GM10847 (cell line): ENCODE measurements around the gene ARHGAP32.

Experiments
- POLR2A ChIP-seq: IDR thresholded peaks from 2 replicates; pipeline ENCODE4 v1.6.1; 2011; ENCODE audit not compliant: insufficient read length; ENCODE audit errors: extremely low read depth

The ARHGAP32 gene

DNA sequence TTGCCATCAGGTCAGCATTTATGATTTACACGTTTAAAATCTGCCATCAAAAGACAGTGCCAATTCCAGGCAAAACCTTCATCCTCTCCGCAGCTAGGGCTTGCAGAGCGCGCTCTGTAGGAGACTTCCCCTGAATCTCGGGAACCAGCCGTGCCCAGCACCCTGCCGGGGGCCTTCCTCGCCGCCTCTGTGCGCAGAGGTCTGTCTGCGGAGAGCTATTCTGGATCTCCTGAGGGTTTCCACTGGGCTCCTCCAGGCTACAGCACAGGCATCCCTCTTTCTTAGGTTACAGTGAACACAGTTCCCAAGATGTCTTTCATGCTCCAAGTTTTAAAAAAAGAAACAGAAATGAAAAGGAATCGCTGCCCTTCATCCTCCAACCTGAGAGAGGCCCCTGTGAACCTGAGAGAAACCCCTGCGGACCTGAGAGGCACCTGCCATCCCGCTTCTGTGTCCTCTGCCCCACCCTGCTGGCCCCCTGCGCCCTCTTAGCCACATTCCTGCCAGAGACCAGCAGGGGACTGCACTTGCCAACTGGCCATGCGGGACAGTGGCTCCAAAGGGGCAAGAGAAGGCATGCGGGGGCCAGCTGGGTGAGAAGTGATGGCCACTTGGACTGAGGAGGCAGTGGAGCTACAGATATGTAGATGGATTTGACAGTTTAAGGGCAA, 265.6 kb downstream of the ARHGAP32 start:
- no peak for TF ChIP-seq POLR2A

DNA sequence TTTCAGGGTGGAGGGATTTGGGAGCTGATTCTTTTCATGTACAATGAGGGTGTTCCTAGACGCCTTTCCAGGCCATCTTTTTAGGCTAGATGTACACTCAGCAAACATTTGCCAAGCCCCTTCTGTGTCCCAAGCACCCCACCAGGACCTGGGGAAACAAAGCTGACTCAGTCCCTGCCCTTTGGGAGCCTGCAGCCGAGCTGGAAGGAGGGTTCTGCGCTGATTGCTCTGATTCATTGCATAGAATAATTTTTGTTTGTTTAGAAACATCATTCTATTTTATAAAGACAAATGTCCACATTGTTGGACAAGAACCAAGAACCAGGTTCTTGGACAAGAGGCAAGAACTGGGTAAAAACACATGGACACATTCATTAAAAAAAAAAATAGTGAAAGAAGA, 266.1 kb downstream of the ARHGAP32 start:
- TF ChIP-seq POLR2A = no peak

DNA sequence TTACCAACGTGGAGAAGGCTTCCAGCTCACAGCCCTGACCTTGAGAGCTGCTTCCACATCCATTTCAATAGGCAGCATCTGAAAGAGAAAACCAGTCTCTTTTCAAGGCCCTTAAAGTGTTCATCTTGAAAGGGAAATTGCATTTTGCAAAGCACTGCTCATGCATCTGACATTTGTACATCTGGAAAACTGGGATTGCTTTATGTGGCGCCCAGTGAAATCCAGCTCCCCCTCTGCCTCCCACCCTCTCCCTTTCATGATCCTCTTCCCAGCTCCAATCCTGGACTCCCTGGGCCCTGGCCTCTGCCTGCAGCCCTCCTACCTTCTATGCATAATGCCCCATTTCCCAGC, 266.9 kb downstream of the ARHGAP32 start:
- no peak for TF ChIP-seq POLR2A

DNA sequence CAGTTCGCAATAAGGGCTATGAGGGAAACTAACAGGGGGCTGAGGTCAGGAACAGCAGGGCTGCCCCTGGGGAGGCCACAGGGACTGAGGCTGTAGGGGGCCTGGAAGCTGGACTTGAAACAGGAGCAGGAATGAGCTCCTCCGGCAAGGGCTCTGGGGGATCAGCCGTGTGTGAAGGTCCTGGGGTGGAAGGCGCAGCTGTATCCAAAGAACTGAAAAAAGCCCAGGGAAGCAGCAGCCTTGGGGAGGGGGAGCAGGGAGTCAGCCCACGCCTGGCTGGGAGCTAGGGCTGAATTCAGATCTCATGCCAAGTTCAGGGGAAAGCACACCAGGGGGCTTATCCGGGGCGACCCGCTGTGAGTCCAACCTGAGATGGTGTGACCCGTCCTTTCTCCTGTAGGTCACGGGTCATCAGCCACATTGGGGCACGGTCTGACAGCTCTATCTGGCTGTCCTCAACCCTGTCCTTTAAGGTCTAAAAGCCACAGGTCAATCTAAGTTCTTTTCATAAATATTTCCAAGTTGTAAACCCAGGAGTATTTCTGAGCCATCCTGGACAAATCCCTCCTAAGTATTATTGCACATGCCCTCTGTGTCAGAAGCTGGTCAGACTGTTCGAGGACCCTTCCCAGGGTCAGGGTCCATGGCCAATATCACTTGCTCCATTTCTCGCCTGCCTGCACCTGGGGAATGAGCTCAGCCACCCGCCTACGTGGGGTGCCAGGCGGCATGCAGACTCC, 267.4 kb downstream of the ARHGAP32 start:
- no peak for TF ChIP-seq POLR2A

DNA sequence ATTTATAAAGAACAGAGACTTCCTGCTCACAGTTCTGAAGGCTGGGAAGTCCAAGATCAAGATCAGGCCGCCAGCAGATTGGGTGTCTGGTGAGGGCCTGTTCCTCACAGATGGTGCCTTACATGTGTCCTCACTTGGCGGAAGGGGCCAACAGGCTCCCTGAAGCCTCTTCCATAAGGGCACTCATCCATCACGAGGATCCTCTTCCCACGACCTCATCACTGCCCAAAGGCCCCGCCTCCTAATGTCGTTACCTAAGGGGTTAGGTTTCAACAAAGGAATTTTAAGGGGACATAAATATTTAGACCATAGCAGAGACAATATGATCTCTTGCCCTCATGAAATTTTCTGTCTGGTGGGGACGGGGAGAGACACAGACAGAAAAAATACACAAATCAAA, 268.0 kb downstream of the ARHGAP32 start:
- no peak for TF ChIP-seq POLR2A

DNA sequence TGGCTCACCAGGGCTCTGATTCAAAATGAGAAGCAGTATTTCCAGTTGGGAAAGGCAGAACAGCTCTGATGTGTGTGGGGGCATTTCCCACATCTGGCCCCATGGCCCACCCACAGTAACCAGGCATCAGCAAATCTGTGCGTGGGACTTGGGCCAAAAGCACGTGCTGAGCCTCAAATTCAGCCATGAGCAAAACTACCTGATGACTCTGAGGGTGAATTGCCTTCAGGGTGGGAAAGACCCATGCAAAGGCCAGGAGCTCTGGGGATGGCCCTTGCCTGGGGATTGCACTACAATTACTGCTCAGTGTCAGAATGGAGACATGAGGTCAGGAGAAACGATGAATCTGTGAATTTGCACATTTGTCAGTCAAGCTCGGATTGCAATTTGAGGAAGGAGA, 270.3 kb downstream of the ARHGAP32 start:
- no peak for TF ChIP-seq POLR2A

DNA sequence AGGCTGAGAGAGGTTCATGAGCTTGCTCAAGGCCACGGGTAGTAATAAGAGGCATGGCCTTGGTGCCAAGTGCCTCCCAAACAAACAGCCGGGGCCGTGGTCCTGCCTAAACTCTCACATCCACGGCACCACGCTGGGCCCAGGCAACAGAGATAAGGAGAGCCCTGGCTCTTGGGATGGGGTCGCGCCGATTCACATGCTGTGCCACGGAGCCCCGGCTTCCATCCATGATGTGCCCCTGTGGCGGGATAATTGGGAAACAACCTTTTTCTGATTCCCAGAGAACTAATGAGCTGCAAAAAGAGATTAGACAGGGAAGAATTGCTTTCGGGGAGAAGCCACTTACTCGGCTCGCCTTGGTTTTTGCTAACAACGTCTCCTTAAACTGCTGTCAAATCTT, 271.5 kb downstream of the ARHGAP32 start:
- TF ChIP-seq POLR2A = no peak

DNA sequence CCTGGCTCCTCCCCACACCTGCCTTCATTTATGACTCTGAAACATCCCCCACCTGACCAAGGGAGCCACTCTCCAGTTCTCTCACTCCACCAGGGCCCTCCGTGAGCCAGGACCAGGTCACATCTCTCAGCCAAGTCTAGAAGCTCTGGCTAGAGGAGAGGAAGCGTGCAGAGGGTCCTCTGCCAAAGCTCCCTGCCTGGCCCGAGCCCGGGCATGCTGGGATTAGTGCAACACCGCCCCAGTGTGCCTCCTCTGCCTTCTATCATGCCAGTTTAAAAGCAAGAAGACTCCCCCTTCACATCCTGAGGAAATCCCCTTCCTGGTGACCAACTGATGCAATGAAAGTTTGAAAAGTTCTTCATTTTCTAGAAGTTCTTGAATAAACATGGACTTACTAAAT, 272.9 kb downstream of the ARHGAP32 start:
- no peak for TF ChIP-seq POLR2A

DNA sequence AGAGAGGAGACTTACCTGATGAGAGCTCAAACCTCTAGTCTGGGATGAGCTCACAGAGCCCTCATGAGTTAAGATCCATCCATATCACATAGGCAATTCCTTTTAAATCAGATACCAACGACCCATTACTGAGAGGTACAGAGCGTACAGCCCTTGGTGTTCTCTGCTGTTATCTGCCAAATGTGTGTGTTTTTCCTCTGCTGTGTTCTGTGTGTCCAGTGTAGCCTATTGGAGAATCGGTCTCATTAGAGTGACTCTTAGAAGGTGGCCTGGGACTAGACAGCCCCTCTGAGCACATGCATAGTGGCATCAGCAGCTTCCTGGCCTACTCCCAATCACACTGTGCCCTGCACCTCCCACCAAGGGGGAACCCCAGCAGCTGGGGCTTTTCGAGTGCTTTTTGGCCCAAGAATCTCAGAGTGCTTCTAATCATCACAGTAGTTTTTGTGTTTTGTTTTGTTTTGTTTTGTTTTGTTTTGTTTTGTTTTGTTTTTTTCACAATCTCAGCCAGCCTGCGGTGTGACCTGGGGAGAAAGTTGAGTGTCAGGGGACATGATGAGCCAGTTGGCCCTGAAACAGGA, 274.9 kb downstream of the ARHGAP32 start:
- no peak for TF ChIP-seq POLR2A

DNA sequence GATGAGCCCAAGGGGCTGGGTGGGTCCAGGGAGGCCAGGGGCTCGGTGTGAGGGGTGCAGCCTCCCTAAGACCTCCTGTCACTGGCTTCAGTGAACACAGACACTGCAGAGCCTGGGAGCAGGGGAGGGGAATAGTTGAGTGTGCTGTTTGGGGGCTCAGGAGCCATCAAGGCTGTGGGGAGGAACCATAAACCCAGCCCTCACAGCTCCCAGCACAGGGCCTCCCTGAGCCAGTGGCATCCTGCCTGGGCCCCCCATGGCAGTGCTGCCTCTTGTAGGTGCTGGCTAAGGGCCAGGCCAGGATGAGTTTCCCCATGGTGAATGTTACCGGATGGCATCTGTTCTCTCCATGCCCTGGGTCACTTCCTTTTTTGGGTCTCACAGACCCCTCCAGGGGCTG, 275.4 kb downstream of the ARHGAP32 start:
- no peak for TF ChIP-seq POLR2A

DNA sequence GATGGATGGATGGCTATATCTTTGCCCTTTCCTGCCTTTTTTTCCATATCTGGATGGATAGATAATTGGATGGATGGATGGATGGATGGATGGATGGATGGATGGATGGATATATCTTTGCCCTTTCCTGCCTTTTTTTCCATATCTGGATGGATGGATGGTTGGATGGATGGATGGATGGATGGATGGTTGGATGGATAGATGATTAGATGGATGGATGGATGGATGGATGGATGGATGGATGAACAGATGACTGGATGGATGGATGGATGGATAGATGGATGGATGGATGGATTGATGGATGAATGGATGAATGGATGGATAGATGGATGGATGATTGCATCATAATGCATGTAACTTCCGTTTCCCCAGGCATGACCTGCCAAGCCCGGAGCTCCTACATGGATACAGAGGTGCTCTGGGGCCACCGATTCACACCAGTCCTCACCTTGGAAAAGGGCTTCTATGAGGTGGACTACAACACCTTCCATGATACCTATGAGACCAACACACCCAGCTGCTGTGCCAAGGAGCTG, 276.0 kb downstream of the ARHGAP32 start:
- no peak for TF ChIP-seq POLR2A

DNA sequence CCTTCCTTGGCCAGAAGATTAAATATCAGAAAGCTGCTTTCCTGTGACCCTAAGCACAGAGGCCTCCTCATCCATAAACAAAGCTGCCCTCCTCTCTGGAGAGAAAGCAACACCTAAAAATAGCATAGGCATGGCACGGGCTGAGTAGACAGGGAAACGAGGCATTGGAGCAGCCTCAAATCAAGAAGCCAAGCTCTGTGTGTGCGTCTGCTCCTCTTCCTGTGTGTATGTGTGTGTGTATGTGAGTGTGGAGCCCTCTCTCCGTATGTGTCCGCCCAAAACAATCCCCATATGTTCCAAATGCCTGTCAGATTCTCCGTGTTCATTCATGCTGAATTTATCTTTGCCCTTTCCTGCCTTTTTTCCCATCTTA, 277.0 kb downstream of the ARHGAP32 start:
- no peak for TF ChIP-seq POLR2A
